ENCODE measurements around the gene CFAP92.

The CFAP92 gene

GRCh38 chr3:128984596-128984995 lies 9.3 kb downstream of the CFAP92 start:
- DNase-seq: no peak

GRCh38 chr3:128983293-128984069 lies 10.4 kb downstream of the CFAP92 start:
- no peak for DNase-seq

GRCh38 chr3:128975276-128975675 lies 18.6 kb downstream of the CFAP92 start:
- DNase-seq: no peak

- DNase-seq: peak; percentile 69
Observed at GRCh38 chr3:128973988-128974564, 19.8 kb downstream of the CFAP92 start.

- no peak for DNase-seq
Observed at GRCh38 chr3:128971421-128972100, 22.3 kb downstream of the CFAP92 start.

GRCh38 chr3:128970740-128971047 lies 23.2 kb downstream of the CFAP92 start:
- peak; percentile 43 for DNase-seq

GRCh38 chr3:128969993-128970739 lies 23.7 kb downstream of the CFAP92 start:
- peak; percentile 70 for DNase-seq

GRCh38 chr3:128967748-128968355 lies 26.0 kb downstream of the CFAP92 start:
- DNase-seq: no peak

GRCh38 chr3:128965818-128966217 lies 28.1 kb downstream of the CFAP92 start:
- no peak for DNase-seq

- DNase-seq: no peak
Observed at GRCh38 chr3:128965280-128965679, 28.6 kb downstream of the CFAP92 start.

- DNase-seq: no peak
Observed at GRCh38 chr3:128956440-128956839, 37.4 kb downstream of the CFAP92 start.

- DNase-seq: peak; percentile 41
Observed at GRCh38 chr3:128950223-128950938, 43.5 kb downstream of the CFAP92 start.

GRCh38 chr3:128949158-128949557 lies 44.7 kb downstream of the CFAP92 start:
- DNase-seq: no peak

- DNase-seq: no peak
Observed at GRCh38 chr3:128946411-128946810, 47.5 kb downstream of the CFAP92 start.

GRCh38 chr3:128945878-128946175 lies 48.0 kb downstream of the CFAP92 start:
- DNase-seq: no peak

GRCh38 chr3:128945041-128945877 lies 48.6 kb downstream of the CFAP92 start:
- DNase-seq: no peak

- DNase-seq: no peak
Observed at GRCh38 chr3:128942161-128942952, 51.5 kb downstream of the CFAP92 start.

GRCh38 chr3:128940252-128940651 lies 53.6 kb downstream of the CFAP92 start:
- DNase-seq: no peak

GRCh38 chr3:128936341-128936740 lies 57.5 kb downstream of the CFAP92 start:
- no peak for DNase-seq

GRCh38 chr3:128935922-128936321 lies 58.0 kb downstream of the CFAP92 start:
- no peak for DNase-seq

- DNase-seq: no peak
Observed at GRCh38 chr3:128933922-128934253, 60.0 kb downstream of the CFAP92 start.

All from OCI-M1 (cell line).